ENCODE results near the gene LRRC4C.

Gene LRRC4C

DNA sequence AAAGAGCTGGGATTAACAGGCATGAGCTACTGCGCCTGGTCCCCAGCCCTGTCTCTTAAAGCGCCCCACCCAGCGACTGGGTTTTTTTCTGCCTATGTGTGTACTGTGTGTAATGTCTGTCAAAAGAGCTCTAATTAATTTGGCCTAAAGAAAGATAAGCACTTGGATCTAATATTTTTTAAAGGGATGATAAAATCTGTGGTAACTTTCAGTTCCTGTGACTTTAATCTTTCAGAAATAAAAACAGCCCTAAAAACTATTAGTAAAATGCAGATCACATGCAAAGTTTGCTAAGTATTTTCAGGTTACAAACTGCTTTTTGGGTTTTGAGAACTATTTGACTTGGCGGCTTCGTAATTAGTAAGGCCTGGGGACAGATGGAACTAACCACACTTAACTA lies 1358.7 kb downstream of the LRRC4C start:
- TF ChIP-seq, protein P1, sequence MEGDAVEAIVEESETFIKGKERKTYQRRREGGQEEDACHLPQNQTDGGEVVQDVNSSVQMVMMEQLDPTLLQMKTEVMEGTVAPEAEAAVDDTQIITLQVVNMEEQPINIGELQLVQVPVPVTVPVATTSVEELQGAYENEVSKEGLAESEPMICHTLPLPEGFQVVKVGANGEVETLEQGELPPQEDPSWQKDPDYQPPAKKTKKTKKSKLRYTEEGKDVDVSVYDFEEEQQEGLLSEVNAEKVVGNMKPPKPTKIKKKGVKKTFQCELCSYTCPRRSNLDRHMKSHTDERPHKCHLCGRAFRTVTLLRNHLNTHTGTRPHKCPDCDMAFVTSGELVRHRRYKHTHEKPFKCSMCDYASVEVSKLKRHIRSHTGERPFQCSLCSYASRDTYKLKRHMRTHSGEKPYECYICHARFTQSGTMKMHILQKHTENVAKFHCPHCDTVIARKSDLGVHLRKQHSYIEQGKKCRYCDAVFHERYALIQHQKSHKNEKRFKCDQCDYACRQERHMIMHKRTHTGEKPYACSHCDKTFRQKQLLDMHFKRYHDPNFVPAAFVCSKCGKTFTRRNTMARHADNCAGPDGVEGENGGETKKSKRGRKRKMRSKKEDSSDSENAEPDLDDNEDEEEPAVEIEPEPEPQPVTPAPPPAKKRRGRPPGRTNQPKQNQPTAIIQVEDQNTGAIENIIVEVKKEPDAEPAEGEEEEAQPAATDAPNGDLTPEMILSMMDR (IDR thresholded peaks at IDR 0.05; ENCODE audit: low read depth, low read length), result no peak
- H3K4me3 ChIP-seq (ENCODE audit: low read depth, low read length), result no peak overlapping the region

DNA sequence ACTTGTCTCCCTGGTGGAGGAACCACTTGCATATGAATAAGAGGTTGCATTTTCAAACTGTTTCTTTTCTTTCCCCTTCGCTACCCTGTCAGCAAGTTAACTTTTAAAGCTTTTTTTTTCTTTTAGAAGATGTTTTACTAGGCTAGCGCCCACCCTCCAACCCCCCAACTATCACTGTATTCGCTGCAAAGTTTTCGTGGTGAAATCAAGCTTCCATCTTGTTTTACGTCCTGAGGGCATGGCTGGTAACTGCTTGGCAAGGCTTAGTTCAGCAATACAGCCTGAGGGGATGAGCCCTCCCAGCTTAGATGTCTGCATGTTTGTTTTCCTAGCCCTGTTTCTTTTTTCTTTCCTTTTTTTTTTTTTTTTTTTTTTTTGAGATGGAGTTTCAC lies 1359.3 kb downstream of the LRRC4C start:
- H3K4me3 ChIP-seq (ENCODE audit: low read depth, low read length), result no peak overlapping the region
- TF ChIP-seq, protein P1 (IDR thresholded peaks at IDR 0.05; ENCODE audit: low read depth, low read length), result no peak

DNA sequence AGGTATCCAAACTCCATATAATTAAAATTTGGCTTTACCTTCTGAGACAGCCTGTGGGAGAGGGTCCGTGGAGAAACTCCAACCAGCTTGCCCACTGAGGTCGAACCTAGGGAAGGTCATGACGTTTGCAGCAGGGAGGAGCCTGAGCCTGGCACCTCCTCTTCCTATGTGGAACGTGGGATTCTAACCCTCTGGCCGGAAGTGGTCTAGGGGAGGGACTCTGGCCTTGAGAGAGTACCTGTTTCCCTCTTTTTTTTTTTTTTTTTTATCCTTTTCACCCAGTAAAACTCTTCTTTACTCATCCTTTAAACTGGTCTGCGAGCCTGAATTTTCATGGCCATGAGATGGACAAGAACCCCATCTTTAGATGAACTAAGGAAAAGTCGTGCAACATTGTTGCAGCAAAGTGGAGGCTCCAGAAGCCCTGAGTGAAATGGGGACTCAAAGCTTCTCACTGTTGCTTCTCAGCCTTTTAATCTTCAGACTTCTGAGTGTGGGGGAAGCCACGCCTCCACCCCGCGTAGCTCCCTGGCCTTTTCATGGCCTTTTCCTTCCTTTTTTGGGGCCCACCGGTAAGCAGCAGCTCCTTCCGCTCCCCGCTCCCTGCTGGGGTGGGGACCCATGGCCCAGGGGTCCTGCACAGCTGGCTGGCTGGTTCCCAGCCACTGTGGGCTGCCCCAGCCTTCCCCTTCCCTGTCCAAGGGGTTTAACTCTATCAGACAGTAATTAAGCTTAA lies 1359.9 kb downstream of the LRRC4C start:
- TF ChIP-seq, protein P1 (IDR thresholded peaks at IDR 0.05; ENCODE audit: low read depth, low read length), result no peak
- H3K4me3 ChIP-seq (ENCODE audit: low read depth, low read length), result no peak overlapping the region

DNA sequence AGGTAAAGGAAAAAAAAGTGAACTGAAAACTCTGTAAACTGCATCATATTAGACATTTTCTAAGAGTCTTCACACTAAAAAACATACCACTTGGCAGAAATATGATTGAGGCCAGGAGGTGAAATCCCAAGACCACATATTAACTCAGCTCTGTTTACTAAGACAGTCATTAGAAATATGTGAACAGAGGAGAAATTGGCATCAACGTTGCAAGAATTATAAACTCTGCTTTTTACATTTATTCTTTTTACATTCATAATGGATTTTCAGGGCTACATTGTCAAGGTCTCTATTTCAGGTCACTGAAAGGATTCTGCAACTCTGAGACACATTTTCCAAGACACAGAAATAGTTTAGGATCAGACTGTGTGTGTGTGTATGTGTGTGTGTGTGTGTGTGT lies 1364.0 kb downstream of the LRRC4C start:
- TF ChIP-seq, protein P1 (IDR thresholded peaks at IDR 0.05; ENCODE audit: low read depth, low read length), result no peak
- no peak overlapping the region for H3K4me3 ChIP-seq (ENCODE audit: low read depth, low read length)

DNA sequence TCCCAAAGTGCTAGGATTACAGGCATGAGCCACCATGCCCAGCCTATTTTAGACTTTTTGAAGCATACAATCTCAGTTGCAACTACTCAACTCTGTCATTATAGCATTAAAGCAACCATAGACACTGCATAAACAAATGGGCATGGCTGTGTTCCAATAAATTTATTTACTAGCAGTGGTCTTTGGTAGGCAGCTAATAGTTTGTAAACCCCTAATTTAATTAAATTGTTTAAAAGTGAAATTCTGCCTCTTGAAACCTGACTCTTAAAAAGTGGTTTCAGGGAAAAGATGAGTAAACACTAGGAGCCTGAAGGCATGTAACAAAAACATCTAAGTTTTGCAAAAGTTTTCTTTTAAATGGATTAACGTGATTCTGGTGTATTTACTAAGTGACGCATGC lies 1364.5 kb downstream of the LRRC4C start:
- H3K4me3 ChIP-seq (ENCODE audit: low read depth, low read length), result no peak overlapping the region
- TF ChIP-seq, protein P1 (IDR thresholded peaks at IDR 0.05; ENCODE audit: low read depth, low read length), result no peak

DNA sequence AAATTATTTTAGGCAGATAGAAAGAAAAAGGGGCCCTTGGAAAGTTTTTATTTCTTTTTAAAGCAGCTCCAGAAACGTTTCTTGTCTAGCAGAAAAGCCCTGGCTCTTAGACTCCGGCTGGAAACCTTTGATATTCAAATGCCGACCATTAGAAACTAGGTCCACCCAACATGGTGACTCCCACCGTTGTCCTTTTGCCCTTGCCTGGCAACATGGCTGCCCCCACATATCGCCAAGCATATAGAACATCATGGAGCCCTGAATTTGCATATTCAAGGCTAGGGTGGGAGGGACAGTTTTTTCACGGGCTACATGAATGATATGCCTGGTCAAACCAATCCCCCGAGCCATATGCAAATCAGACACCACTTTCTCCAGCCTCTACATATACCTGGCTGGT lies 1379.0 kb downstream of the LRRC4C start:
- no peak overlapping the region for H3K4me3 ChIP-seq (ENCODE audit: low read depth, low read length)
- TF ChIP-seq, protein P1 (IDR thresholded peaks at IDR 0.05; ENCODE audit: low read depth, low read length), result no peak

Measured in WI38 (cell line).